ENCODE measurements around the gene KCTD21.

Gene KCTD21

GRCh38 chr11:78163828-78164227 is 24.6 kb downstream of the KCTD21 start:
- no peaks in the 10 kb centered on the region for H3K36me3 ChIP-seq (ENCODE audit: insufficient read depth, low read length)
- no peaks in the 10 kb centered on the region for H3K9me3 ChIP-seq (ENCODE audit: control insufficient read depth, insufficient read depth, low read length)
- H3K9ac ChIP-seq (ENCODE audit: low read depth, low read length): no peak overlapping the region
- H3K4me1 ChIP-seq (ENCODE audit: insufficient read depth, low read length): no peaks in the 10 kb centered on the region

GRCh38 chr11:78161962-78162371 is 26.5 kb downstream of the KCTD21 start:
- no peaks in the 10 kb centered on the region for H3K9me3 ChIP-seq (ENCODE audit: control insufficient read depth, insufficient read depth, low read length)
- H3K9ac ChIP-seq (ENCODE audit: low read depth, low read length): no peak overlapping the region
- H3K4me1 ChIP-seq (ENCODE audit: insufficient read depth, low read length): no peaks in the 10 kb centered on the region
- no peaks in the 10 kb centered on the region for H3K36me3 ChIP-seq (ENCODE audit: insufficient read depth, low read length)

DNA sequence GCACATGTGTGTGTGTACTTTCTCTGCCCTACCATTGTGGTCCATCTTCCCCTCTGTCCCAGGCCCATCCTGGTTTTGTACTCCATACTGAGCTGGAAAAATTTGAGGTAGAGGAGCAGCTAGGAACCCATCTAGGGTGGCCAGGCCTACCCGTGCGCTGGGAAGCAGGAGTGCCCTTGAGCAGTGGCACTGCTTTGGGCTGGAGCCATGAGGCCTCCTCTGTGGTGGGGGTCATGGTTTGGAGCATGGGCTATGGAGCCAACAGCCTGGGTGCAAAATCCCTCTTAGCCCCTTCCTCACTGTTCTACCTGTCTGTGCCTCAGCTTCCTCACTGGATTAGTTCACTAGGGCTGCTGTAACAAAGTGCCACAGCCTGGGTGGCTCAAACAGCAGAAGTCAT is 27.1 kb downstream of the KCTD21 start:
- no peak overlapping the region for H3K9ac ChIP-seq (ENCODE audit: low read depth, low read length)
- H3K36me3 ChIP-seq (ENCODE audit: insufficient read depth, low read length): no peaks in the 10 kb centered on the region
- no peaks in the 10 kb centered on the region; the same call in 1 of the 2 replicates for H3K4me1 ChIP-seq (ENCODE audit: insufficient read depth, low read length)
- H3K9me3 ChIP-seq (ENCODE audit: control insufficient read depth, insufficient read depth, low read length): no peaks in the 10 kb centered on the region

GRCh38 chr11:78160557-78160956 is 27.9 kb downstream of the KCTD21 start:
- Histone ChIP-seq H3K36me3 (ENCODE audit: insufficient read depth, low read length) (no peaks in the 10 kb centered on the region), H3K4me1 (ENCODE audit: insufficient read depth, low read length) (no peaks in the 10 kb centered on the region; the same call in 1 of the 2 replicates), H3K9ac (ENCODE audit: low read depth, low read length) (no peak overlapping the region), H3K9me3 (ENCODE audit: control insufficient read depth, insufficient read depth, low read length) (no peaks in the 10 kb centered on the region)

GRCh38 chr11:78158987-78159652 is 29.3 kb downstream of the KCTD21 start:
- no peaks in the 10 kb centered on the region; the same call in 1 of the 2 replicates for H3K4me1 ChIP-seq (ENCODE audit: insufficient read depth, low read length)
- H3K36me3 ChIP-seq (ENCODE audit: insufficient read depth, low read length): no peaks in the 10 kb centered on the region
- H3K9me3 ChIP-seq (ENCODE audit: control insufficient read depth, insufficient read depth, low read length): no peaks in the 10 kb centered on the region
- no peak overlapping the region for H3K9ac ChIP-seq (ENCODE audit: low read depth, low read length)

GRCh38 chr11:78156127-78156844 is 32.1 kb downstream of the KCTD21 start:
- Histone ChIP-seq H3K9ac (ENCODE audit: low read depth, low read length) (no peak overlapping the region), H3K36me3 (ENCODE audit: insufficient read depth, low read length) (no peaks in the 10 kb centered on the region), H3K4me1 (ENCODE audit: insufficient read depth, low read length) (no peaks in the 10 kb centered on the region; the same call in 1 of the 2 replicates), H3K9me3 (ENCODE audit: control insufficient read depth, insufficient read depth, low read length) (no peaks in the 10 kb centered on the region)

GRCh38 chr11:78151804-78152203 is 36.6 kb downstream of the KCTD21 start:
- no peak overlapping the region for H3K9ac ChIP-seq (ENCODE audit: low read depth, low read length)
- no peaks in the 10 kb centered on the region for H3K9me3 ChIP-seq (ENCODE audit: control insufficient read depth, insufficient read depth, low read length)
- H3K4me1 ChIP-seq (ENCODE audit: insufficient read depth, low read length): no peaks in the 10 kb centered on the region; the same call in 1 of the 2 replicates
- H3K36me3 ChIP-seq (ENCODE audit: insufficient read depth, low read length): no peaks in the 10 kb centered on the region

GRCh38 chr11:78150754-78151153 is 37.7 kb downstream of the KCTD21 start:
- no peaks in the 10 kb centered on the region for H3K4me1 ChIP-seq (ENCODE audit: insufficient read depth, low read length)
- no peaks in the 10 kb centered on the region for H3K9me3 ChIP-seq (ENCODE audit: control insufficient read depth, insufficient read depth, low read length)
- H3K36me3 ChIP-seq (ENCODE audit: insufficient read depth, low read length): no peaks in the 10 kb centered on the region
- H3K9ac ChIP-seq (ENCODE audit: low read depth, low read length): no peak overlapping the region

DNA sequence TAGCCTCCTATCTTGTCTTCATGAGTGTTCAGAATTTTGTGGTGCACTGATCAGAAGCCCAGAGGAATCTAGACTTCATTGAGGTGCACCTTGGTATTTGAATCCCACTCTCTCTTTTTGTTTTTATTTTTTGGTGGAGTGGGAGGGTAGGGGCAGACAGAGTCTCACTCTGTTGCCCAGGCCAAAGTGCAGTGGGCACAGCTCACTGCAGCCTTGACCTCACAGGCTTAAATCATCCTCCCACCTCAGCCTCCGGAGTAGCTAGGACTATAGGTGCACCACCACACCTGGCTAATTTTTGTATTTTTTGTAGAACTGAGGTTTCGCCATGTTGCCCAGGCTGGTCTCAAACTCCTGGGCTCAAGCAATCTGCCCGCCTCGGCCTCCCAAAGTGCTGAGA is 38.1 kb downstream of the KCTD21 start:
- Histone ChIP-seq H3K36me3 (ENCODE audit: insufficient read depth, low read length) (no peaks in the 10 kb centered on the region), H3K9me3 (ENCODE audit: control insufficient read depth, insufficient read depth, low read length) (no peaks in the 10 kb centered on the region), H3K9ac (ENCODE audit: low read depth, low read length) (no peak overlapping the region), H3K4me1 (ENCODE audit: insufficient read depth, low read length) (no peaks in the 10 kb centered on the region)

- no peak overlapping the region for H3K9ac ChIP-seq (ENCODE audit: low read depth, low read length)
These were observed 38.8 kb downstream of the KCTD21 start for GRCh38 chr11:78149646-78150045.

DNA sequence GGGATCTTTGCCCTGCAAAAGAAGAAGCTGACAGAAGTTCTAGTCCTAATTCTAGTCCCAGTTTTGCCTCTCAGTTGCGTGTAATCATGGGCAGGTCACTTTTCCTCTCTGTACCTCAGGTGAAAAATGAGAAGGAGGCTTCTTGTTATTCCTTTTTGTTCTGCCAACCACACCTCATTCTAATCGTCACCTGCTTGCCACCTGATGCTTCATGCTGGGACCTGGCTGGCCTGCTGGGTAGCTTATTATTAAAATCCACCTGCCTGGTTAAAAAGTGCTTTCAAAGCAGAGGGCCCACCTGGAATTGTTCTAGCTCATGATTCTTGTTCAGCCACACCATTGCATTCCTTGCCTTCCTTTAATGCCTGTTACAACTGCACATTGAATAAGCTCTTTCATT is 40.6 kb downstream of the KCTD21 start:
- Histone ChIP-seq H3K9ac (ENCODE audit: low read depth, low read length) (no peak overlapping the region), H3K9me3 (ENCODE audit: control insufficient read depth, insufficient read depth, low read length) (no peaks in the 10 kb centered on the region), H3K4me1 (ENCODE audit: insufficient read depth, low read length) (no peaks in the 10 kb centered on the region), H3K36me3 (ENCODE audit: insufficient read depth, low read length) (no peaks in the 10 kb centered on the region; the same call in none of the 2 replicates)

More at GRCh38 chr11:78149646-78150045, 38.8 kb downstream of the KCTD21 start:
- Histone ChIP-seq H3K4me1 (ENCODE audit: insufficient read depth, low read length) (no peaks in the 10 kb centered on the region), H3K9me3 (ENCODE audit: control insufficient read depth, insufficient read depth, low read length) (no peaks in the 10 kb centered on the region), H3K36me3 (ENCODE audit: insufficient read depth, low read length) (no peaks in the 10 kb centered on the region)

DNA sequence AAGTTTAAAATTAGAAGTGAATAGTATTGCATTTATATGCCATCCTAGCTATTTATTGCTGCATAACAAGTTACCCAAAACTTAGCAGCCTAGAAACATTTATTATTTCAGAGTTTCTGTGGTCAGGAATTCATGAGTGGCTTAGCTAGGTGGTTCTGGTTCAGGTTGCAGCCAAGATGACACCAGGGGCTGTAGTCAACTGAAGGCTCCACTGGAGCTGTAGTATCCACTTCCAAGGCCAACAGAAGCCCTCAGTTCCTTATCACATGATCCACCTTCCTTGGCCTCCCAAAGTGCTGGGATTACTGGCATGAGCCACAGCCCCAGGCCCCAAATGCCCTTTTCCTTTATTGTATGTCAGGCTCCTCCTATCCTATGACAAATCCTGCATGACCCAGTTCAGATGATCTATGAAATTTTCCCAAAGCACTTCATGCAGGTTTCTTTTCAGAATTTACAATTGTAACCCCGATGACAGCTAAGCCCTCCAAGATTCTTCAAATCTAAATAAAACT is 42.9 kb downstream of the KCTD21 start:
- no peaks in the 10 kb centered on the region for H3K4me1 ChIP-seq (ENCODE audit: insufficient read depth, low read length)
- peaks cover 3% of the 10 kb centered on the region for H3K36me3 ChIP-seq (ENCODE audit: insufficient read depth, low read length)
- H3K9me3 ChIP-seq (ENCODE audit: control insufficient read depth, insufficient read depth, low read length): no peaks in the 10 kb centered on the region
- H3K9ac ChIP-seq (ENCODE audit: low read depth, low read length): no peak overlapping the region

DNA sequence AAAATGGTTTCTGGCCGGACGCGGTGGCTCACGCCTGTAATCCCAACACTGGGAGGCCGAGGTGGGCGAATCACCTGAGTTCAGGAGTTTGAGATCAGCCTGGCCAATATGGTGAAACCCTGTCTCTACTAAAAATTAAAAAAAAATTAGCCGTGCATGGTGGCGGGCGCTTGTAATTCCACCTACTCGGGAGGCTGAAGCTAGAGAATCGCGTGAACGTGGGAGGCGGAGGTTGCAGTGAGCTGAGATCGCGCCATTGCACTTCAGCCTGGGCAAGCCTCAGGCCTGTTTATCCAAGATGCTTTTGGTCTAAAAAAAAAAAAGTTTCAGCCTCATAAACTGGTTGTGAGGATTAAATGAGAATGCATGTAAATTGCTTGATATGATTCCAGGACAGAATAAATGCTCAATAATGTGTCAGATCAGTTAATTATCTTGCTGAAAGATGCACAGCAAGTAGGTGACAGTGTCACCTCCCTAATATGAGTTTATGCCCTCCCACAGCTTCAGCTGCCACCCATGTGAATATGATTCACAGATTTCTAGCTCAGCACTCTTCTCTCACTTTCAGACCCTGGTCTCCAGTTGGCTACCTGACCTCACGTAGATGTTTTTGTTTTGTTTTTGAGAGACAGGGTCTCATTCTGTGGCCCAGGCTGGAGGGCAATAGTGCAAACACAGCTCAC is 47.9 kb downstream of the KCTD21 start:
- no peaks in the 10 kb centered on the region for H3K9me3 ChIP-seq (ENCODE audit: control insufficient read depth, insufficient read depth, low read length)
- peaks cover 3% of the 10 kb centered on the region for H3K36me3 ChIP-seq (ENCODE audit: insufficient read depth, low read length)
- H3K4me1 ChIP-seq (ENCODE audit: insufficient read depth, low read length): no peaks in the 10 kb centered on the region
- H3K9ac ChIP-seq (ENCODE audit: low read depth, low read length): peak overlapping the region; percentile 97

Data from ES-I3 (cell line).